LoVo (cell line): ENCODE results near the gene VWA7.
"Not testable (repeated sequence)": the region's sequence is repeated elsewhere in the genome, so short reads cannot be mapped to it uniquely, and the experiment has no call there.

ENCODE experiments used
- DNase-seq: peaks from one replicate; pipeline ENCODE4 v3.0.0-alpha.2; 2016; ENCODE audit warnings: low spot score

The VWA7 gene

GRCh38 chr6:31776989-31777666 lies at the start of gene VWA7:
Gene VWA7, minus strand, starts transcription at chr6:31777328. Its CDS starts 549 bp downstream, at chr6:31776779.
- DNase-seq = peak; percentile 83

- DNase-seq = peak; percentile 85
Measured at GRCh38 chr6:31826793-31827285, 49.7 kb upstream of the VWA7 start.

GRCh38 chr6:31825553-31825952 lies 48.4 kb upstream of the VWA7 start:
- no peak for DNase-seq

- DNase-seq = not testable (repeated sequence)
Measured at GRCh38 chr6:31823592-31824196, 46.6 kb upstream of the VWA7 start.

- peak; percentile 62 for DNase-seq
Measured at GRCh38 chr6:31822036-31822821, 45.1 kb upstream of the VWA7 start.

GRCh38 chr6:31821301-31822035 lies 44.3 kb upstream of the VWA7 start:
- no peak for DNase-seq

- DNase-seq = not testable (repeated sequence)
Measured at GRCh38 chr6:31820399-31820798, 43.3 kb upstream of the VWA7 start.

GRCh38 chr6:31819871-31820299 lies 42.8 kb upstream of the VWA7 start:
- no peak for DNase-seq

- DNase-seq = not testable (repeated sequence)
Measured at GRCh38 chr6:31817929-31818511, 40.9 kb upstream of the VWA7 start.

- DNase-seq = not testable (repeated sequence)
Measured at GRCh38 chr6:31817133-31817928, 40.2 kb upstream of the VWA7 start.

GRCh38 chr6:31815025-31815838 lies 38.1 kb upstream of the VWA7 start, which contains the start of the genes HSPA1A and HSPA1L:
Gene HSPA1A, plus strand, starts transcription at chr6:31815543. Its CDS starts 214 bp downstream, at chr6:31815757.
Gene HSPA1L, minus strand, starts transcription at chr6:31815283. Its CDS starts 3,311 bp downstream, at chr6:31811972.
- no peak for DNase-seq

- DNase-seq = peak; percentile 83
Measured at GRCh38 chr6:31814677-31815024, 37.5 kb upstream of the VWA7 start.

GRCh38 chr6:31813465-31813849 lies 36.3 kb upstream of the VWA7 start:
- DNase-seq = no peak

GRCh38 chr6:31811645-31812044 lies 34.5 kb upstream of the VWA7 start:
- no peak for DNase-seq

GRCh38 chr6:31808599-31808998 lies 31.5 kb upstream of the VWA7 start:
- DNase-seq = not testable (repeated sequence)

- peak; percentile 96 for DNase-seq
Measured at GRCh38 chr6:31806470-31807272, 29.5 kb upstream of the VWA7 start, which contains the start of gene LSM2. Gene LSM2, minus strand, starts transcription at chr6:31806966. Its CDS starts 209 bp downstream, at chr6:31806757.

GRCh38 chr6:31805939-31806469 lies 28.9 kb upstream of the VWA7 start:
- DNase-seq = no peak
